Measurements from ENCODE around the gene TXK.
A peak's percentile ranks its signal among the peaks of the same experiment; 100 is the strongest.

Gene TXK

GRCh38 chr4:48137846-48138245 lies 3.8 kb upstream of the TXK start:
- DNase-seq, result no peak

DNA sequence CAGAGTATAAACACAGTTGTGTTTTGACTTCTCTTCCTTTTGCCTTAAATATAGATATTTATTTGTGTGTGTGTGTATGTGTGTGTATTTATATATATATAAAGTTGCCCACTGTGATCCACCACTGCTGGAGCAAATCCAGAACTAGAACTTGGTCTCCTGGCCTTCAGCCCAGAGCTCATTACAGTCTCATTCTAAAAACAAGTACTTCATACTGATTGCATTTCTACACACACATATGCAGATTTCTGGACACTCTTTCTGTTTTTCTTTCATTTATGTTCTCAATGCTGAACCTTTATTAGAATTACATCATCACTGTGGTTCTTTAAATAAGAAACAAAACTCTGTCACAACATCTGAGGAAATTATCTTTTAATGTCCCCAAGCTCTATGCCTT lies 381 bp downstream of the TXK start:
- no peak for DNase-seq

- no peak for DNase-seq
Measured at GRCh38 chr4:48131736-48132135, 2.3 kb downstream of the TXK start.

DNA sequence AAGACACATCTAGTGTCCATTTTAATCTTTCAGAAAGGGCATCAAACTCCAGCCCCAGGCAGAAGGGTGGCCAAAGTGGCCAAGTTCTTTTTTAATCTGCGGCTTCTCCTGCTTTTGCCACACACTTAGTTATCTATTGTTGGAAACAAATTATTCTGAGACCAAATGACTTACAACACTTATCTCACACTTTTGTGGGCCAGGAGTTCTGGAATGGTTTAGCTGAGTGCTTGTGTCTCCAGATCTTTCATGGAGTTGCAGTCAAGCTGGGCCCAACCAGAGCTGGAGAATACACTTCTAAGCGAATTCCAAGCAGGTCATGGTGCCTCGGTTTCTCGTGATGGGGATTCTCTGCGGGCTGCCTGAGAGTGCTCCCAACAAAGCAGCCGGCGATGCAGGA lies 4.0 kb downstream of the TXK start:
- DNase-seq, result no peak

- DNase-seq, result peak in 1 of 58 donors; percentile 2
Measured at GRCh38 chr4:48129307-48130014, 4.6 kb downstream of the TXK start.

DNA sequence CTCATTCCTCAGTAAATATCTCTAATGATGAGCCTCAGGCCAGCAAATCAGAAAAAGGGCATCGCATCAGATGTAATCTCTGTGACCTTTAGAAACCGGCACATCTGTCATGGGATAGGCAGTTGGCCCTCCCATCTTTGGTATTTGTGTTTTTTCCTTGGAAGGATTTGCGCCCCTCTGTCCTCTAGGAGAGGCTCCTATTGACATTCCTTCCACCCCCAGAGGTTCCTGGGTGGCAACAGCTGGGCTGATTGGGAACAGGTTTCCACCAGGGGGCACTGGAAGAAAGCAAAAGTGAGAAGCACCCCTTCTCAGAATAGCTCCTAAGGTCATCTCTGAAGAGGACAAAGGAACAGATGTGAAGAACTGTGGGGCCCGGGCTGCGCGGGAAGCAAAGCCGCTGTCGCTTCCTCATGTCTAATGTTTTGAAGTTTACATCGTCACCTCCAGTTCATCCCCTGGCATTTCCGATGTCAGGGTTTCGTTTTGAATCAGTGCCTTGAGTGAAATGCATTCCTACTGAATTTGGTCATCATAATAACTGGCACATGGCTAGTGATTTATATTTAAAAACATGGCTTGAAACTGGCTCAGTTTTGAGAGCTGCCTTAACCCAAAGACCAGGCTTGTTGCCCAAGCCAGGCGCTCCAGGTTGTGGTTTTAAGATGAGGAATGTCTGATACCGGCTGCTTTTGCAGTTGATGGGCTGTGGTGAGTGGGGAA lies 6.2 kb downstream of the TXK start:
- peak in 19 of 58 donors; percentile 0 to 19 (median 5) for DNase-seq

GRCh38 chr4:48127231-48127630 lies 6.8 kb downstream of the TXK start:
- DNase-seq, result no peak

DNA sequence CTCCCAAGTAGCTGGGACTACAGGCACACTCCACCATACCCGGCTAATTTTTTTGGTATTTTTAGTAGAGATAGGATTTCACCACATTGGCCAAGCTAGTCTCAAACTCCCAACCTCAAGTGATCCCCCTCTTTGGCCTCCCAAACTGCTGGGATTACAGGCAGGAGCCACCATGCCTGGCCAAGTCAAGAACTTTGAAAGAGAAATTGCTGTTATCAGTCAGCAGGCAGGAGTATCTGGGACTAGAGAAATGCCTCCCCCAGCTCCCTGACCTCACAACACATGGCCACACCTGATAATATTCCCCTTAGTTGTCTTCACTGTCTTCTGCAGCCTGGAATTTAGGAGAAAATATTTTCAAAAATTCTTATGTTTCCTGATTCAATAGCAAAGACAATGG lies 7.4 kb downstream of the TXK start:
- no peak for DNase-seq

- DNase-seq, result no peak
Measured at GRCh38 chr4:48124870-48125269, 9.2 kb downstream of the TXK start.

- DNase-seq, result no peak
Measured at GRCh38 chr4:48122756-48123155, 11.3 kb downstream of the TXK start.

GRCh38 chr4:48121180-48121579 lies 12.9 kb downstream of the TXK start:
- DNase-seq, result no peak

DNA sequence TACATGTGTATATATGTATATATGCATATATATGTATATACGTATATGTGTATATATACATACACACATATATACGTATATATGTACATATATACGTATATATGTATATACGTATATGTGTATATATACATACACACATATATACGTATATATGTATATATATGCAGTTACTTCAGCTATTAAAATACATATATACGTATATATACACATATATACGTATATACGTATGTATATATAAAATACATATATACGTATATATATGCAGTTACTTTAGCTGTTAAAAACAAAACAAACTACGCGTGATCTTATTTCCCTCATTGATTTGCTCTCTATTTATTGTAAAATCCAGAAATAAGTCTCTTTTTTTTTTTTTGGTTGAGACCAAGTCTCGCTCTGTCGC lies 13.9 kb downstream of the TXK start:
- DNase-seq, result no peak

DNA sequence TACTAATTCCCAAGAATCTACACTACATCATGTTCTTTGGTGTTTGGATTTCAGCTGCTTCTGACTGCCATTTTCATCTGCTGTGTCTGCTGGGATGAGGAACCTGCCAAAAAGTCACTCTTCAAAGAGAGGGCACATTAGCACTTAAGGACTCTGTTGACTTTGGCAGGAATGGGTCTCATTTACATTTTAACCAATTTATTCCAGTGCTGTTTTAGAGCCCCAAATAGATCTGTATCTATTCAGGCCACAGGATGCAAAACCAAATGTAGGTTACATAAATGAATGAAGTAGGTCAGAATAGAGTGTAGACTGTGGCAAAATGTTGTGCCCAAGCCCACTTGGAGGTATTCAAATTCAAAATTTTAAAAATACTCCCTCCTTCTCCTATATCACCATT lies 14.4 kb downstream of the TXK start:
- no peak for DNase-seq

GRCh38 chr4:48118081-48118480 lies 16.0 kb downstream of the TXK start:
- DNase-seq, result no peak

GRCh38 chr4:48116582-48116981 lies 17.5 kb downstream of the TXK start:
- no peak for DNase-seq

- DNase-seq, result no peak
Measured at GRCh38 chr4:48114412-48114811, 19.6 kb downstream of the TXK start.

DNA sequence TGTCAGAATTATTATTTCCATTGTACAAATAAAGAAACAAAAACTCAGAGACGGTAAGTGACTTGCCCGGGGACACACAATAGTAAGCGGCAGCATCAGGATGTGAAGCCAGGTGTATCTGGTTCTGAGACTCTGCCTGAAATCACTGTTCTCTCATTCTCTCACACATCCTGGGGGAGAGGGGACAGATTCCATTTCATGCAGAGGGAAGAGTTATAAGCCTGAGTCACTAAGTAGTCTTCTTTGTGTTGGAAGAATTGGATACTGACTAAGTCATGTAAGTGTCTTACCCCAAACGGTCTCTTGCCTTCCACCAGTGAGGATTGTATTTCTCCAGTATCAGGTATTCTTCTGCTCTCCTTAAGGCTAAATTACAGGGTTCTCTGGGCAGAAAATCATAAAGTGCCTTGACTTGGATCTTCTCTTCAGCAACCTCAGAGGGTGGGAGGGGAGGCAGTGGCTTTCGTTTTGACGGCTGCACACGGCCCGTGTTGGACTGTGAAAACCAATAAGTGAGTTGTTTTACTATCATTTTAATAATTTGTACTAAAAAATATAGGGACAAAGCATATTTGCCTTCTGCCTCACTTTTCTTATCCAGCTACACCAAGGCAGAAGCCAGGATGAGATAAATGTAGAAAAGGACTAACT lies 21.9 kb downstream of the TXK start:
- no peak for DNase-seq

- no peak for DNase-seq
Measured at GRCh38 chr4:48110452-48110978, 23.5 kb downstream of the TXK start.

DNA sequence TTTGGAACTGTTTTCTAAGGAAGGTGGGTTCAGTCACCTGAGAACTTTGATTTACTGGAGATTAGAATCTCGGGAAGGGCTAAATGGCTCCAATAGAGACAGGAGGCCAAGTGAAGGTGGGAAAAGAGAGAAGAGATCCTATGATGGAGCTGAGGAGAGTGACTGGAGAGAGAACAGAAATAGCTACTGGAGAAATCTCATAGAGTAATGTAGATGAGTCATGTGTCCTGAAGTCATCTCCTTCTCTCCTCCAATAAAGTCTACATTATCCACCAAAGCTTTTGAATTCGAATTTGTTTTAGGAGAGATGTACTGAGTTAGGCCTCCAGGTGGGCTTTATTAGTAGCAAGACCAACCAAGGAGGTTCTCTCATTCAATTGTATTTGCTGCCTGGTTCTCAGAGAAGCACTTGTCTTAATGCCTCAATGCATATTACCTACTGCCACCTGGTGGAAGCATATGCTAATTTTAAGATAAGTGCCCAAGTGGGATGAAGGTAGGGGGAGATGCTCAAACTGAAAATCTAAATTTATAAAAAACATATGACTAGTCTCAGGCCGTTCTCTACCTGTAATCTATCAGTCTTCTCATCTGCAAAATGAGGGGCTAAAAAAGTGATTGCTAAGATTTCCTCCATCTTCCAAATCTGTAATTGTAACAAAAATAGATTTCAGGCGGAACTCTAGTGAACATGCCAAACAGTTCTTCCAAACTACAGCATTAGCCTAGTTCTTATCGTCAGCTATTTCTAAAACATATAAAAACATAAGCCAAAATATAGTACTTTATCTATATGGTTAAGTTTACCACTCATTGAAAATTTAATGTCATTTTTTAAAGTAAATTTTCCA lies 24.4 kb downstream of the TXK start:
- no peak for DNase-seq

- no peak for DNase-seq
Measured at GRCh38 chr4:48108309-48109073, 25.6 kb downstream of the TXK start.

GRCh38 chr4:48105230-48105629 lies 28.8 kb downstream of the TXK start:
- DNase-seq, result no peak

All from anterior cingulate cortex (tissue), 58 donors.